Cardiac muscle cell (in vitro differentiated cells and primary cell): Measurements from ENCODE around the gene CHN2. TPM values are rescaled to one million over a fixed set of nuclear protein-coding genes. Genes with fewer than 3 reads are reported as not detected.

Source experiments
- DNase-seq, 2 donors: peaks; one replicate each; pipeline versions ENCODE4 v3.0.0 to v3.0.0-alpha.2; 2010 to 2017; ENCODE audit warnings: low read depth in 1 of 2, low spot score in 1 of 2
- H3K27ac ChIP-seq: fragments of 200-600 bp; sonication (generic); 2 replicates; pipeline ENCODE4 v1.5.1; 2016
- H3K27me3 ChIP-seq: fragments of 200-600 bp; sonication (generic); 2 replicates; pipeline ENCODE4 v1.6.0; 2016; ENCODE audit warnings: control low read depth
- H3K36me3 ChIP-seq: fragments of 200-600 bp; sonication (generic); 2 replicates; pipeline ENCODE4 v1.5.1; 2016; ENCODE audit warnings: control low read depth
- H3K4me1 ChIP-seq: fragments of 200-600 bp; sonication (generic); 2 replicates; pipeline ENCODE4 v1.8.1; 2017; ENCODE audit warnings: low read depth, mild to moderate bottlenecking, mixed run types
- H3K4me3 ChIP-seq: fragments of 200-600 bp; sonication (generic); 2 replicates; pipeline ENCODE4 v1.5.1; 2016; ENCODE audit warnings: mild to moderate bottlenecking
- H3K9me3 ChIP-seq: fragments of 200-600 bp; sonication (generic); 2 replicates; pipeline ENCODE4 v1.5.1; 2017; ENCODE audit warnings: low read depth, mild to moderate bottlenecking, control low read depth
- polyA plus RNA-seq: library from polyadenylated mRNA; unstranded; fragments of >200 nt; fragmentation: Nextera tagmentation; extraction: Ambion mirVana; gene quantifications from 2 replicates; pipeline ENCODE4 v1.2.1, GENCODE V29; 2016
- total RNA-seq: library from RNA; depleted of rRNA; stranded (reverse); fragments of >200 nt; gene quantifications from 2 replicates; pipeline ENCODE4 v1.2.3, GENCODE V29; 2016
- TF ChIP-seq, protein P1 (sequence below): IDR thresholded peaks from 2 replicates; pipeline ENCODE4 v1.5.1; 2012; ENCODE audit warnings: low read depth, mild to moderate bottlenecking, low read length

CHN2 gene
- total and polyA plus RNA-seq, 2 experiments from 2014 or later: 16.0 to 30.5 TPM

DNA sequence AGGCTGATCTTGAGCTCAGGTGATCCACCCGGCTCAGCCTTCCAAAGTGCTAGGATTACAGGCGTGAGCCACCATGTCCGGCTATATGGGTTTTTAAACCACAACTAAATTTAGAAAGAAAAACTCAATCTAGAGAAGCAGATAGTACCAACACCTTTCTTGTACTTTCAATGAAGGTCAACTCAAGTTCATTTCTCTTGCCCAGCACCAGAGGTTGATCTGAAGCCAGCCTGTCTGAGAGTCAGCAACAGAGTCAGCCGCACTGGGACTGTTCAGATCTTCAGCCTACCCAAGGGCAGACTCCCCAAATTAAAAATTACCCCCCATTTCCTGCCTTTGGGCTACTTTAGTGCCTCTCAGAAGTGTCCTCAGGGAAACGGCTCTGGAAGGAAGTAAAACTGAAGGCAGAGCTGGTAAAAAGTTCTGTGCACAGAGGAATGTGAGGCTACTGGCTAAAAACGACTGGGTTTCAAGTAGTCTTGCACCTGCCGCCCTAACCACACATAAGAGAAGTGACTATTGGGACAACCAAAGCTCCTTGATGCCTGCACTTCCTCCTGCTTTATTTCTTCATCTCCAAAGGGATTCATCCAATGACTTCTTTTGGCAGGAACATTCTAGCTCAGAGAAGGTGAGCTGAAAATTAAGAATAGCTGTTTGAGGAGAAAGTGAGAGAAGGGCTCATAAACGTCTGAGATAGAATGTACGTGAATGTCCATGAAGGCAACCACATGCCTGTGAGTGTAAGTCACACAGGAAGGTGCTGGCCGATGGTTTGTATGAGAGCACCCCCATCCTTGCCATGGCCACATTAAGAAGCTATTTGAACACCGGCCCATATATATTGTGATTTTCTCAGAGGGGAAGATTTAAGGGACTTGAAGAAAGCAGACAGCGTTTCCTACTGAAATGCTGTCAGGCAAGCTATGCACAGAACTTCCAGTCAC is 226.7 kb downstream of the CHN2 start:
- no peak overlapping the region for H3K4me3 ChIP-seq
- H3K36me3 ChIP-seq: no peaks in the 10 kb centered on the region
- peaks cover 3% of the 10 kb centered on the region for H3K4me1 ChIP-seq
- H3K27me3 ChIP-seq: no peaks in the 10 kb centered on the region
- DNase-seq: no peak
- no peaks in the 10 kb centered on the region for H3K9me3 ChIP-seq
- H3K27ac ChIP-seq: no peak overlapping the region
- TF ChIP-seq, protein P1, sequence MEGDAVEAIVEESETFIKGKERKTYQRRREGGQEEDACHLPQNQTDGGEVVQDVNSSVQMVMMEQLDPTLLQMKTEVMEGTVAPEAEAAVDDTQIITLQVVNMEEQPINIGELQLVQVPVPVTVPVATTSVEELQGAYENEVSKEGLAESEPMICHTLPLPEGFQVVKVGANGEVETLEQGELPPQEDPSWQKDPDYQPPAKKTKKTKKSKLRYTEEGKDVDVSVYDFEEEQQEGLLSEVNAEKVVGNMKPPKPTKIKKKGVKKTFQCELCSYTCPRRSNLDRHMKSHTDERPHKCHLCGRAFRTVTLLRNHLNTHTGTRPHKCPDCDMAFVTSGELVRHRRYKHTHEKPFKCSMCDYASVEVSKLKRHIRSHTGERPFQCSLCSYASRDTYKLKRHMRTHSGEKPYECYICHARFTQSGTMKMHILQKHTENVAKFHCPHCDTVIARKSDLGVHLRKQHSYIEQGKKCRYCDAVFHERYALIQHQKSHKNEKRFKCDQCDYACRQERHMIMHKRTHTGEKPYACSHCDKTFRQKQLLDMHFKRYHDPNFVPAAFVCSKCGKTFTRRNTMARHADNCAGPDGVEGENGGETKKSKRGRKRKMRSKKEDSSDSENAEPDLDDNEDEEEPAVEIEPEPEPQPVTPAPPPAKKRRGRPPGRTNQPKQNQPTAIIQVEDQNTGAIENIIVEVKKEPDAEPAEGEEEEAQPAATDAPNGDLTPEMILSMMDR: no peak

DNA sequence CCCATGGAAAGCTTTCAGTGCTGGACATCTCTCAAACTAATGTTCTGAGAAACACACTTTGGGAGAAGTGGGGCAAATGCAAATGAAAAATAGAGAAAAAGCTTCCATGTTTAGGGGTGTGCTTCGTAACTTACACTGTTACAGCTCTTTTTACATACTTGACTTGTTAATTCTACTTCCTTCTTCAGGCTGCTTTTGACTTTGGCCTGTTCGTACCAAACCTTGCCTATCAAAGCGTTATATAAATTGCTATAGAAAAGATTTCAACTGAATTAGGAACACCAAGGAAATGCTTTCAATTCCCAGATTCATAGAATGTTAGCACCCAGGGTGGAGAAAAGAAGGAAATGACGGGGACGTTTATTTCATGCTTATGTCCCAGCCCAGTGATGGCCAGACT is 228.3 kb downstream of the CHN2 start:
- H3K9me3 ChIP-seq: no peaks in the 10 kb centered on the region
- no peaks in the 10 kb centered on the region for H3K36me3 ChIP-seq
- no peak for DNase-seq
- no peak overlapping the region for H3K4me3 ChIP-seq
- TF ChIP-seq, protein P1: no peak
- H3K27me3 ChIP-seq: no peaks in the 10 kb centered on the region
- H3K4me1 ChIP-seq: peaks cover 3% of the 10 kb centered on the region
- no peak overlapping the region for H3K27ac ChIP-seq

DNA sequence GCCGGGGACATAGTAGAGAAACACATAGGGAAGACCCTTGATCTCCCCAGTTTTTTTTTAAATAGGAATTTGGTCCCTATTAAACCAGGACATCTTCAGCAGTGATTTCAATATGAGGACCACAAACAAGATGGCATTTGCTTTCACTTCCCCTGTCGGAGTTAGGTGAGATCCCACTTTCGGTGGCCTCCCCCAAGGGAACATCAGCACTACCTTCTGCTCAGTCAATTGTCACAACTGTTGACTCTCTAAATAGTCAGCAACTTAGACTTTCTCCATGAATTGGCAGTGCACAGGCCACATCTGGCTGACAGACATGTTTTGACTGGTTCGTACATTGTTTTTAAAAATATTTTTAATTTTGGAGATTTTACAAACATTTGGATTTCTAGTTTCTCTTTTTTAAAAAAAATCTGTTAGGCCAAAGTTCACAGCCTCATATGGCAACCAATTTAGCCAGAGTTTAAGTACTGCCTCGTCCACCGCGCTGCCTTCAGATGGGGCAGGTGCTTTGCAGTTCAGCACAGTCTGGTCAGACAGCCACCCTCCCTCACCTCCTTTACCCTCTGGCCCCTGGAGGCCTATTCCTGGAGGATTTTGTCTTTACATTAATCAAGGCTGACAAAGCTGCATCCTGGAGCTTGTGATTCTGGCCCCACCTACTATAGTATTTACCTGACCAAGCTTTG is 229.9 kb downstream of the CHN2 start:
- no peaks in the 10 kb centered on the region for H3K36me3 ChIP-seq
- DNase-seq: no peak
- no peaks in the 10 kb centered on the region for H3K9me3 ChIP-seq
- H3K27ac ChIP-seq: no peak overlapping the region
- no peak overlapping the region for H3K4me3 ChIP-seq
- no peaks in the 10 kb centered on the region for H3K27me3 ChIP-seq
- peaks cover 3% of the 10 kb centered on the region for H3K4me1 ChIP-seq
- TF ChIP-seq, protein P1: no peak

GRCh38 chr7:29424984-29425309 is 230.4 kb downstream of the CHN2 start:
- no peaks in the 10 kb centered on the region for H3K36me3 ChIP-seq
- no peak overlapping the region for H3K27ac ChIP-seq
- peaks cover 3% of the 10 kb centered on the region for H3K4me1 ChIP-seq
- DNase-seq: no peak
- H3K9me3 ChIP-seq: no peaks in the 10 kb centered on the region
- no peaks in the 10 kb centered on the region for H3K27me3 ChIP-seq
- TF ChIP-seq, protein P1: no peak
- H3K4me3 ChIP-seq: no peak overlapping the region

GRCh38 chr7:29426587-29426986 is 232.0 kb downstream of the CHN2 start:
- no peaks in the 10 kb centered on the region for H3K9me3 ChIP-seq
- DNase-seq: no peak
- no peak overlapping the region for H3K27ac ChIP-seq
- no peaks in the 10 kb centered on the region for H3K4me1 ChIP-seq
- TF ChIP-seq, protein P1: no peak
- H3K27me3 ChIP-seq: no peaks in the 10 kb centered on the region
- H3K36me3 ChIP-seq: no peaks in the 10 kb centered on the region
- no peak overlapping the region for H3K4me3 ChIP-seq
